GM19023 (cell line): ENCODE measurements around the gene PTGER2.

Experiments
- ATAC-seq: cut with Tn5 transposase; IDR thresholded peaks from one replicate; pipeline ENCODE4 v1.9.1; 2021; ENCODE audit warnings: mild to moderate bottlenecking, moderate library complexity; ENCODE audit not compliant: unreplicated experiment

PTGER2 gene

GRCh38 chr14:52313903-52314594 lies at the start of gene PTGER2:
Gene PTGER2 (plus strand): TSS chr14:52314312. CDS start chr14:52314549, 237 bp downstream.
- ATAC-seq: peak; percentile 43

GRCh38 chr14:52265253-52265652 lies 48.9 kb upstream of the PTGER2 start:
- ATAC-seq: no peak

- ATAC-seq: no peak
Observed at GRCh38 chr14:52266179-52266578, 47.9 kb upstream of the PTGER2 start.

GRCh38 chr14:52266782-52267181 lies 47.3 kb upstream of the PTGER2 start:
- ATAC-seq: no peak

GRCh38 chr14:52267501-52268278 lies 46.4 kb upstream of the PTGER2 start, which contains the start of gene PTGDR:
Gene PTGDR (plus strand): TSS chr14:52267698. CDS start chr14:52267815, 117 bp downstream.
- no peak for ATAC-seq

GRCh38 chr14:52268279-52269061 lies 45.6 kb upstream of the PTGER2 start:
- ATAC-seq: no peak

- no peak for ATAC-seq
Observed at GRCh38 chr14:52269100-52269499, 45.0 kb upstream of the PTGER2 start.

GRCh38 chr14:52269982-52270381 lies 44.1 kb upstream of the PTGER2 start:
- no peak for ATAC-seq

- ATAC-seq: no peak
Observed at GRCh38 chr14:52271538-52271937, 42.6 kb upstream of the PTGER2 start.

GRCh38 chr14:52272375-52272774 lies 41.7 kb upstream of the PTGER2 start:
- ATAC-seq: no peak

GRCh38 chr14:52275372-52275771 lies 38.7 kb upstream of the PTGER2 start:
- ATAC-seq: no peak

GRCh38 chr14:52277552-52277951 lies 36.6 kb upstream of the PTGER2 start:
- no peak for ATAC-seq

- no peak for ATAC-seq
Observed at GRCh38 chr14:52279408-52279807, 34.7 kb upstream of the PTGER2 start.

GRCh38 chr14:52283099-52283498 lies 31.0 kb upstream of the PTGER2 start:
- no peak for ATAC-seq

GRCh38 chr14:52286661-52287649 lies 27.2 kb upstream of the PTGER2 start:
- ATAC-seq: no peak

- ATAC-seq: no peak
Observed at GRCh38 chr14:52296378-52296777, 17.7 kb upstream of the PTGER2 start.

GRCh38 chr14:52298795-52299194 lies 15.3 kb upstream of the PTGER2 start:
- no peak for ATAC-seq

- ATAC-seq: no peak
Observed at GRCh38 chr14:52299692-52300278, 14.3 kb upstream of the PTGER2 start.

- ATAC-seq: no peak
Observed at GRCh38 chr14:52303236-52303635, 10.9 kb upstream of the PTGER2 start.
